OCI-LY1 (cell line): ENCODE measurements around the gene BCL2.

Experiments
- H2AFZ ChIP-seq: fragments of 200-600 bp; sonication (generic), shearing (Covaris generic); 2 replicates; pipeline ENCODE4 v1.6.0; 2014; ENCODE audit warnings: antibody characterized with exemption, mild to moderate bottlenecking, low read length
- H3F3A ChIP-seq: fragments of 200-600 bp; sonication (generic), shearing (Covaris generic); 2 replicates; pipeline ENCODE4 v1.6.0; 2014; ENCODE audit warnings: mild to moderate bottlenecking, antibody characterized with exemption, low read length, moderate library complexity; ENCODE audit not compliant: insufficient read depth
- H3K27ac ChIP-seq: fragments of 200-600 bp; sonication (generic); 2 replicates; pipeline ENCODE4 v1.5.1; 2014; ENCODE audit warnings: low read length, mixed run types, mild to moderate bottlenecking, low read depth; ENCODE audit not compliant: poor library complexity, severe bottlenecking
- H3K27me3 ChIP-seq: fragments of 200-600 bp; sonication (generic); 2 replicates; pipeline ENCODE4 v1.6.0; 2014; ENCODE audit warnings: antibody characterized with exemption, mild to moderate bottlenecking, low read length, moderate library complexity; ENCODE audit not compliant: insufficient read depth
- H3K36me3 ChIP-seq: fragments of 200-600 bp; sonication (generic); 2 replicates; pipeline ENCODE4 v1.6.1; 2014; ENCODE audit warnings: mild to moderate bottlenecking, antibody characterized with exemption, low read length, moderate library complexity, mixed read lengths; ENCODE audit not compliant: insufficient read depth
- H3K4me1 ChIP-seq: fragments of 200-600 bp; sonication (generic); 2 replicates; pipeline ENCODE4 v1.5.1; 2014; ENCODE audit warnings: mild to moderate bottlenecking, low read length, moderate library complexity; ENCODE audit not compliant: insufficient read depth, severe bottlenecking
- H3K4me2 ChIP-seq: fragments of 200-600 bp; sonication (generic), shearing (Covaris generic); 2 replicates; pipeline ENCODE4 v1.6.1; 2014; ENCODE audit warnings: low read length
- H3K4me3 ChIP-seq: fragments of 200-600 bp; sonication (generic); 2 replicates; pipeline ENCODE4 v1.5.1; 2014; ENCODE audit warnings: low read length, low read depth, mild to moderate bottlenecking, mixed read lengths; ENCODE audit not compliant: poor library complexity, severe bottlenecking
- H3K79me2 ChIP-seq: fragments of 200-600 bp; shearing (Covaris generic); 2 replicates; pipeline ENCODE4 v1.6.1; 2016; ENCODE audit warnings: mixed run types, low read length, mixed read lengths; ENCODE audit not compliant: insufficient read depth
- H3K9ac ChIP-seq: fragments of 200-600 bp; sonication (generic), shearing (Covaris generic); 2 replicates; pipeline ENCODE4 v1.6.1; 2014; ENCODE audit warnings: mild to moderate bottlenecking, low read length, mixed read lengths
- H3K9me2 ChIP-seq: fragments of 200-600 bp; sonication (generic), shearing (Covaris generic); 2 replicates; pipeline ENCODE4 v1.6.1; 2014; ENCODE audit warnings: low read depth, mild to moderate bottlenecking, low read length, mixed read lengths
- H3K9me3 ChIP-seq: fragments of 200-600 bp; shearing (Covaris generic); 2 replicates; pipeline ENCODE4 v1.6.1; 2014; ENCODE audit warnings: low read length, mixed read lengths
- H4K20me1 ChIP-seq: fragments of 200-600 bp; sonication (generic), shearing (Covaris generic); 2 replicates; pipeline ENCODE4 v1.6.0; 2016; ENCODE audit warnings: mild to moderate bottlenecking, low read length; ENCODE audit not compliant: insufficient read depth
- CTCF ChIP-seq: fragments of 200-600 bp; sonication (generic), shearing (Covaris generic); IDR thresholded peaks from 2 replicates; pipeline ENCODE4 v1.5.1; 2017; ENCODE audit warnings: mild to moderate bottlenecking, antibody characterized with exemption, low read length, moderate library complexity, mixed read lengths
- EZH2 ChIP-seq: fragments of 200-600 bp; sonication (generic), shearing (Covaris generic); IDR thresholded peaks from 2 replicates; pipeline ENCODE4 v1.8.0; 2017; ENCODE audit warnings: borderline replicate concordance, mixed run types, mild to moderate bottlenecking, antibody characterized with exemption, low read length, moderate library complexity, mixed read lengths

The BCL2 gene

GRCh38 chr18:63272638-63273037, 46.9 kb downstream of the BCL2 start:
- TF ChIP-seq CTCF = no peak
- TF ChIP-seq EZH2 = no peak
- H3K4me1 ChIP-seq = peaks cover 35% of the 10 kb centered on the region
- no peaks in the 10 kb centered on the region for H3F3A ChIP-seq
- no peak overlapping the region for H2AFZ ChIP-seq
- H3K9me2 ChIP-seq = no peaks in the 10 kb centered on the region
- H3K27me3 ChIP-seq = no peaks in the 10 kb centered on the region
- H4K20me1 ChIP-seq = no peaks in the 10 kb centered on the region; the same call in 1 of the 2 replicates
- no peaks in the 10 kb centered on the region for H3K9me3 ChIP-seq
- no peak overlapping the region for H3K4me3 ChIP-seq
- H3K9ac ChIP-seq = no peak overlapping the region
- H3K79me2 ChIP-seq = peaks cover 81% of the 10 kb centered on the region
- peaks cover 54% of the 10 kb centered on the region for H3K36me3 ChIP-seq
- H3K4me2 ChIP-seq = no peak overlapping the region
- H3K27ac ChIP-seq = no peak overlapping the region

DNA sequence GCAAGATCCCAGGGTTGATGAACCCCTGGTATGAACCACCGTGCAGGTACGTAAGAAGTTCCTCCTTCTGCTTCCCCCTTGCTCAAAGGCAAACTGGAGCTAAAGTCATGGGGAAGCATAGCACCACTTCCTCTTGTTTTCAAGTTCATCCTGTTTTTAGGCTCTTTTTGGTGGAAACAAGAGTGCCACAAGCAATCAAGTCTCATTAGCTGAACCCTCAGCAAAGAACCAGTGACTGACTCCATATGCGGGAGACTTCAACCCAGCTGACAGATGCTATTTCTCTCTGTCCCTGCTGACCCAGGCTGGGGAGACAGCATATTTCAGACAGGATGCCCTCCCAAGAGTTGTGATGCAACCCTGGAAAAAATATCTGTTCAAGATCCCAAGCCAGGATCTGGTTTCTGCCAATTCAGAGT, 47.7 kb downstream of the BCL2 start:
- Histone ChIP-seq H3K27me3 (no peaks in the 10 kb centered on the region), H3K4me2 (no peak overlapping the region), H3F3A (no peaks in the 10 kb centered on the region), H3K4me1 (peaks cover 31% of the 10 kb centered on the region), H2AFZ (no peak overlapping the region), H3K36me3 (peaks cover 57% of the 10 kb centered on the region), H3K27ac (no peak overlapping the region), H3K9ac (no peak overlapping the region), H4K20me1 (no peaks in the 10 kb centered on the region; the same call in 1 of the 2 replicates), H3K4me3 (no peak overlapping the region), H3K9me3 (no peaks in the 10 kb centered on the region), H3K79me2 (peaks cover 75% of the 10 kb centered on the region), H3K9me2 (no peaks in the 10 kb centered on the region)
- no peak for TF ChIP-seq CTCF
- TF ChIP-seq EZH2 = no peak

GRCh38 chr18:63271148-63271547, 48.4 kb downstream of the BCL2 start:
- Histone ChIP-seq H3K27ac (no peak overlapping the region), H3K9ac (no peak overlapping the region), H2AFZ (no peak overlapping the region), H3K4me1 (peaks cover 24% of the 10 kb centered on the region), H3K9me2 (no peaks in the 10 kb centered on the region), H4K20me1 (no peaks in the 10 kb centered on the region; the same call in 1 of the 2 replicates), H3F3A (no peaks in the 10 kb centered on the region), H3K79me2 (peaks cover 74% of the 10 kb centered on the region), H3K9me3 (no peaks in the 10 kb centered on the region), H3K27me3 (no peaks in the 10 kb centered on the region), H3K36me3 (peaks cover 53% of the 10 kb centered on the region), H3K4me3 (no peak overlapping the region), H3K4me2 (no peak overlapping the region)
- no peak for TF ChIP-seq EZH2
- no peak for TF ChIP-seq CTCF
